IPS-NIHi7 (cell line): Measurements from ENCODE around the gene SLX4.
"Not testable (repeated sequence)": the region's sequence is repeated elsewhere in the genome, so short reads cannot be mapped to it uniquely, and the experiment has no call there.

Experiments
- DNase-seq: peaks from one replicate; pipeline ENCODE4 v3.0.0; 2012; ENCODE audit warnings: mixed read lengths; ENCODE audit errors: extremely low spot score

SLX4 gene

DNA sequence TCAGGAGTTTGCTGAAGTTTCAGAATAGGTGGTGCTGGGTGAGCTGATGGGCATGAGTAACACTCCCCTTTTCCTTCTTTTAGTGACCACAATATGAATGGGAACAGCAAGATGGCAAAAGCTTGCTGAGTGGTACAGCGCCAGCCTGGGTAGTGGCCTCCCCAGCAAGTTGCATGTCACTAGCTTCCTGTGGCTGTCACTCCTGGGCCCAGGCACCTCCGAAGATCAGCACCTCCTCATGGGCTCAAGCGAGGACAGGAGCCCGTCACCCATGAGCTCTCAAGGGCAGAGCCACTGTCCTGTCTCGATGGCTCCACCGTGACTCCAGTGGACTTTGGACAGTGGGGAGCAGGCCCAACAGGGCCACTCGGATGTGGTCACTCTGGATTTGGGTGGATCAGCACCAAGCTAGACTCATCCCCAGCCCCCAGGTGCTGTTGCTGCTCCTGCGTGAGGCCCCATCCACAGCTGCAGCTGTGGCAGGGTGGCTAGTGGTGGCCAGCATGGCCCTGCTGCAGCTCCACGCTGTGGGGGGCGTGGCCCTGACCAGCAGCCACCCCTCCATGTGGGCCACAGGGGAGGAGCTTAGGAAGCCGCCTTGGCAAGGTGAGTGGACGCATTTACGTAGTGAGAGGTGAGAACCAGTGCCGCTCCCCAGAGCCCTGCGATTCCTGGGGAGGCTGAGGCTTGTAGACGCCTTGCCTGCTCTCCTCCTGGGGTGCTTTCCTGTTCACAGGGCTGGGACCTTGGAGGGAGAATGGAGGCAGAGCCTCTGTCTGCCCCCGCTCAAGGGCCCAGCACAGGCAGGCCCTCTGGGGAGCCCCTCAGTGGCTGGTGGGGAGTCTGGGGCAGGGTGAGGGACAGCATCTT, 29.5 kb upstream of the SLX4 start:
- peak; percentile 13 for DNase-seq

DNA sequence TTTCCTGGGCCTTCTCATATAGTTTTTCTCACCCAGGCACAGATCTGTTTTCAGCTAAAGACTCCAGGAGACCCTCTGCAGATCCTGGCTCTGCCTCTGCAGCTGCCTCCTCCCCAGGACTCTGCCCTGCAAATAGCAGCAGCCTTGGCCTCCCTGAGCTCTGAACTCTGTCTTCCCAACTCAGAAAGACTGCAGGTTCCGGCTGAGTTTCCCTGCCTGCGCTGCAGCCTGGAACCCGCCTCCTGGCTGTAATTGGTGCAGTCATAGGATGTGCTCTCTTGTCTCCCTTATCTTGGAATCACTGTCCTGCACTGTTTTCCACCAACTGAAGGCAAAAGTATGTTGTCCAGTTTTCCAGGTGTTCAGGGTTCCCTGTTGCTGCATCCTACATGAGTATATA, 28.8 kb upstream of the SLX4 start:
- DNase-seq: peak; percentile 8

DNA sequence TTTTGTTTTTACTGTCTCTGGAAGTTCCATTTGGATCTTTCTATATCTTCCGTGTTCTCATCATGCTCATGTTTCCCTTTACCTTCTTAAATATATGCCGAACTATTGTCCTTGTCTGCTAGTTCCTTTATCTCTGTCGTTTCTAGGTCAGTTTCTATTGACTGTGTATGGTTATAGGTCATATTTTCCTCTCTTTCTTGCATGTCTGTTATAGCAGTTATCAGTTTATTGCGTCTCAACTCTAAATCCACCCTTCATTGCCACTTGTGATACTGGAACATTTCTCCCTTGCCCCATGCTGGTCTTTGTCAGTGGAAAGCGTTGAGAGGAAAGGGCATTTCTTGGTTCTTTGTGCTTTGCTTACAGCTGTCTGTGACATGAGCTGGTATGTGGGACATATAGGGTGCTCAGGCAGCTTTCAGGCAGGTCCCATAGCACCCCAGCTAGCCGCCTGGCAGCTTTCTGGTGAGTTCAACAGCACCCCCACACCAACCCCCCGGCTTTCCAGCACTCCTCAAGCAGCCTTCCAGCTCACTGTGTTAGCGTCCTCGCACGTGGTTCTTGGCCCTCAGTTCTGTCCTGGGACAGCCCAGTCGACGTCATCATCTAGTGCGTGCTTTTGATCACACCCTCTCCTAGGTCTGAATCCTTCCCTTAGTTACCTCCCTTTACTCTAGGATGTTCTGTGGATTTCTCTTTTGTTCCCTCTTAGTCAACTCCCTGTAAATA, 27.7 kb upstream of the SLX4 start:
- peak; percentile 16 for DNase-seq

DNA sequence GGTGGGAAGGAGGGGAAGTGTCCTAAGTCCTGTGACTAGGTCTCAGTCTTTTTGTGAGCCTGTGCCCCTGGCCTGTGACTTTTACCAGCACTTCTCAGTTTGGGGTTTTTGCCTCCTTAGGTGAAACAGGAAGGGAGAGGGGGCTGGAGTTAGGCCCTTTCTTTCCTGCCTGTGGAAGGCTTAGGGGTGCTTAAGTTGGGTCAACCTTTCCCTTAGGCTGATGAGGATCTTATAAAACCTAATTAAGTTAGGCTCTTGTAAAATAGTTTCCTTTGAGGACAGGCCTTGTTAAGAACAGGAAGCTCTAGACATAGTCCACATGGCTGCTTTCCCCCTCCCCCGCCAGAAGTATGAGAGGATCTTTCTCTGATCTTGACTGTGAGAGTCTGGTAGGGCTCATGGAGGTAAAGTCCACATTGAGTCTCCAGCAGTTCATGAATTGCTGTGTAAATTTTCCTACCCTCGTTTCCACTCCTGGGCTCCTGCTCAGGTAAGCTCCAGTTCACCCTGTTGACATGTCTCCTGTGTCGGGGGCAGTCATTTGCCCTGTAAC, 26.0 kb upstream of the SLX4 start:
- peak; percentile 11 for DNase-seq

DNA sequence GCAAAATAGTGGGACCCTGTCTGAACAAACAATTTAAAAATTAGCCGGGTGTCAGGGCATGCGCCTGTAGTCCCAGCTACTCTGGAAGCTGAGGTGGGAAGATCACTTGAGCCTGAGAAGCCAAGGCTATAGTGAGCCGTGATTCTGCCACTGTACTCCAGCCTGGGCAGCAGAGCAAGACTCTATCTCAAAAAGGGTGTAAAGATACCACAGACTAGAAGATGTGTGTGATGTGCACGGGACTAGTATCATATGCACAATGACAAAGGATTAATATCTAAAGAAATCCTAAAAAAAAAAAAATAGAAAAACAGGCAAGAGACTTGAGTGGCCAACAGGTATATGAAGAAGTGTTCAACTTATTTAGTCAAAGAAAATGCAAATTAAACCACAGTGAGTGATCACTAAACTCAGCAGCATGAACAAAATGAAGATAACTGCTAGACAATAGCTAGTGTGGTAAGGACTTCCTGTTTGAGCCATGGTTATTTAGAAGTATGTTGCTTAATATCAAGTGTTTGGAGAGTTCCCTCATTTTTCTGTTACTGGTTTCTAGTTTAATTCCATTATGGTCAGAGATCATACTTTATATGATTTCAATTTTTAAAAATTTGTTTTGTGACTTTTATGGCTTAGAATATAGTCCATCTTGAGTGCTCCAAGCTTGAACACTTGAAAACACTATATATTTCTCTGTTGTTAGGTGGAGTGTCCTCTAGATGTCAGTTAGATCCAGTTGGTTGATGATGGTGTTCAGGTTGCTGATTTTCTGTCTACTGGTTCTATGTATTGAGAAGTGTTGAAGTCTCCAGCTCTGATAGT, 14.7 kb upstream of the SLX4 start:
- DNase-seq: no peak

DNA sequence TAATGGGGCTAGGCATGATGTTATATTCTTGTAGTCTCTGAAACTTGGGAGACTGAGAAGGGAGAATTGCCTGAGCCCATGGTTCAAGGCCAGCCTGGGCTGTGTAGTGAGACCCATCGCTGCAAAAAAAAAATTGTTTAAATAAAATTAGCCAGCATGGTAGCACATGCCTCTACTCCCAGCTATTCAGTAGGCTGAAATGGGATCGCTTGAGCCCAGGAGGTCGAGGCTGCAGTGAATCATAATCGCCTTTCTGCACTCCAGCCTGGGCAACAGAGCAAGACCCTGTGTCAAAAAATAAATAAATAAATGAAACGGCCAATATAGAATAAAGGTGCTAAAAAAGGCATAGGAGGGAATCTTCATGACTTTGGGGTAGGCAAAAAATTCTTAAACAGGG, 13.9 kb upstream of the SLX4 start:
- no peak for DNase-seq

DNA sequence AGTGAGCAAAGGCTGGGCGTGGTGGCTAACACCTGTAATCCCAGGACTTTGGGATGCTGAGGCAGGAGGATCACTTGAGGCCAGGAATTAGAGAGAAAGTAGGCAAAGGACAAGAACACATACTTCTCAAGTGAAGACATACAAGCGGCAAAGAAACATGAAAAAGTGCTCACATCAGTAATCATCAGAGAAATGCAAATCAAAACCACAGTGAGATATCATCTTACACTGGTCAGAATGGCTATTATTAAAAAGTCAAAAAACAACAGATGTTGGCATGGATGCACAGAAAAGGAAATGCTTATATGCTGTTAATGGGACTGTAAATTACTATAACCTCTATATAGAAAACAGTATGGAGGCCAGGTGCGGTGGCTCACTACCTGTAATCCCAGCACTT, 12.2 kb upstream of the SLX4 start:
- no peak for DNase-seq

DNA sequence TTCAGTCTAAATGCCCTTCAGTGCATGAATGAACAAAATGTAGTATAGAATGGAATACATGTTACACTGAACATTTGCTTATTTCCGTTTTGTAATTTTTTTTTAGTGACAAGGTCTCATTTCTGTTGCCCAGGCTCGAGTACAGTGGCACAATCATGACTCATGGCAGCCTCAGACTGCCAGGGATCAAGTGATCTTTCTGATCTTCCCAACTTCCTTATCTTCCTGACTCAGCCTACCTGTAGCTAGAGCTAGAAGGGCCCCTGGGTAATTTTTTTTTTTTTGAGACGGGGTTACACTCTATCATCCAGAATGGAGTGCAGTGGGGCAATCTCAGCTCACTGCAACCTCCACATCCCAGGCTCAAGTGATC, 7.3 kb upstream of the SLX4 start:
- DNase-seq: no peak

DNA sequence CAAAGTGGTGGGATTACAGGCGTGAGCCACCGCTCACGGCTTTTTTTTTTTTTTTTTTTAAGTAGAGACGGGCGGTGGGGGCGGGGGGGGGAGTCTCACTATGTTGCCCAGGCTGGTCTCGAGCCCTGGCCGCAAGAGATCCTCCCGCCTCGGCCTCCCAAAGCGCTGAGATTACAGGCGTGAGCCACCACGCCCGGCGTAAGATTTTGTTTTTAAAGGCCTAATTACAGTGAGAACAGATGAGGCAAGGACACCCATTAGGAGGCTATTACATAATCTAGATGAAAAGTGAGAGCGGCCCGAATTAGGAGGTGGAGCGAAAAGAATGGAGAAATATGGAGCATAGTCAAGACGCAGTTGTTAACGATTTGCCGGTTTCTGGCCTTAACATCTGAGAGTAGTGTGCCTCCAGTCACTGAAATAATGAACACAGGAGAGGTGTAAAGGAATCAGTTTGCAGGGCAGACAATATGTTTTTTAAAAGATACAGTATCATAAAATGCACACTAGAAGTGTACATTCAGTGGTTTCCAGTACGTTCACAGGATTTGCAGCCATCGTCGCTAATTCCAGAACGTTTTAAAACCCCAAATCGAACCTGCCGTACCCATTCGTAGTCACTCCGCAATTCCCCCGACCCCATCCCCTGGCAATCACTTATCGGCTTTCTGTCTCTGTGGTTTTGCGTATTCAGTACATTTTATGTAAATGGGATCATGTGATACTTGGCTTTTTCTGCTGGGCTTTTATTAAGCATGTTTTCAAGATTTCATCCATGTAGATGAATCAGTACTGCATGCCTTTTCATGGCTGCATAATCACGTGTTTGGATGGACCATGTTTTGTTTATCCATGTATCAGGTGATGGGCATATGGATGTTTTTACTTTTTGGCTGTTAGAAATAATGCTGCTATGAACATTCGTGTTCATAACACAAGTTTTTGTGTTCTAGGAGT, 1.4 kb upstream of the SLX4 start:
- DNase-seq: no peak

DNA sequence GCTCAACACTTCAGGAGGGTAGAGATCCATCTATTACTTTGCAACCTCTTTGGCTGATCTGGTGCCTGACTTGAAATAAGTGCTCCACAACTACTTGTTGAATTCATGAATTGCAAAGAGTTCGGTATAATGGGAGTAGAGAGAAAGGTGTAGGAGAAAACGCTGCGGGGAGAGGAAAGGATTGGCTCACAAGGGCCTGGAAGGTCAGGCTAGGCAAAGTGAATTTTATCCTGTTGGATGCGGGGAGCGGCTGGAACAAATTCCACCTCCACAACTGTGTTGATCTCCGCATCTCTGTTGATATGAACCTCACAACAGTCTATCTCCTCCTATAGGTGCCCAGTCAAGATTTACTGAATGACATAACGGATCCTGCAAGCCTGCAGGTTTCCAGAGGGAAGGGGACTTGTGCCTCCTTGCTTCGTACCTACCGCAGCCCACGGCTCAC, 684 bp downstream of the SLX4 start:
- DNase-seq: no peak

DNA sequence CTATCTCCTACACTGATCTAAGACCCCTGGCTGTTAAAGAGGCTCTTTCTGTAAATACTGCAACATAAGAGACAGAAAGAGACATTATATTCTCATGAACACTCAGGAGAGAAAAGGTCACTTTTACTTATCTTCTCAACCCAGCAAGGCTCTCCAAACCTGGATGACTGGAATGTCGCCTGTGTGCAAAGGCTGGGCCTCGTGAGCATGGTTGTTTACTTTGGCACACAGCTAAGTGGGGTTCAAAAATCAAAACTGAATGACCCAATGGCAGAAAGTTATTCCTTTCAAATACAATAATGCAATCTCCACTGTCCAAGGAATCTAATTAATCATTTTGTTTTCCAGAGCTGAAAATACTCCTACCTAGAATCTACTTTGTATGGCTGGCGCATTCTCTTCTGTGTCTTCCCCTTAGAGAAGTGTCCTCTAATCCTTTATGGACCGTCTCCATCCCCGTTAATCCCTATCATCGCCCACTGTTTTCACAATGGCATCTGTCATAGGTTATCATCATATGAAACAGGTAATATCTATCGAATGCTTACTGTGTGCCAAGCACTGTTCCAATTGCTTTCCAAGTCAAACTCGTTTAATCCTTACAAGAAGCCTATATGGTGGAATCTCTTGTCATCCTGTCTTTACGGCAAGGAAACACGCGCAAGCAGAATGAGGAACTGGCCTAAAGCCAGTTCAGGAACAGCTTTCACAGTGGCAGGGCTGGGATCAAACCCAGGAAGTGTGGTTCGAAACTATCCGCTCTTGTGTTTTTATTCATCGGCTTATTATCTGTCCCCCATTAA, 1.3 kb downstream of the SLX4 start:
- DNase-seq: no peak

DNA sequence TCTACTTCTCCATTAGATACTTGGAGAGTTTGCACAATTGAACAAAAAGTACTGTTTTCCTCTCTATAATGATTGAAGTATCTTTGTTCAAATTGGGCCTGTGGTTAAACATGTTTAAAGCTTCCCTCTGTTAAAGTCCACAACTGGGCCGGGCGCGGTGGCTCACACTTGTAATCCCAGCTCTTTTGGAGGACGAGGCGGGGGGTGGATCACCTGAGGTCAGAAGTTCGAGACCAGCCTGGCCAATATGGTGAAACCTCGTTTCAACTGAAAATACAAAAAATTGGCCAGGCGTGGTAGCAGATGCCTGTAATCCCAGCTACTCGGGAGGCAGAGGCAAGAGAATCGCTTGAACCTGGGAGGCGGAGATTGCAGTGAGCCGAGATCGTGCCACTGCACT, 2.4 kb downstream of the SLX4 start:
- DNase-seq: not testable (repeated sequence)

DNA sequence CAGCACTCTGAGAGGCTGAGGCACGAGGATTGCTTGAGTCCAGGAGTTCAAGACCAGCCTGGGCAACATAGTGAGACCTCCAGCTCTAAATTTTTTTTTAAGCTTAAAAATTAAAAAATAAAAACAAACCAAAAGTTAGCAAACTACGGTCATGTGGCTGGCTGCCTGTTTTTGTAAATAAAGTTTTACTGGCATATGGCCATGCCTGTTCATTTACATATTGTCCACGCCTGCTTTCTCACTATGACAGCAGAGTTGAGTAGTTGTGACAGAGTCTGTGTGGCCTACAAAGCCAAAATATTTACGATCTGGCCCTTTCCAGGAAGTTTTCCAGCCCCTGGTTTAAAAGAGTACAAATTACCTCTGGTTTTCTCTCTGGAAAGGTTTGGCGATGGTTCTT, 3.3 kb downstream of the SLX4 start:
- no peak for DNase-seq

DNA sequence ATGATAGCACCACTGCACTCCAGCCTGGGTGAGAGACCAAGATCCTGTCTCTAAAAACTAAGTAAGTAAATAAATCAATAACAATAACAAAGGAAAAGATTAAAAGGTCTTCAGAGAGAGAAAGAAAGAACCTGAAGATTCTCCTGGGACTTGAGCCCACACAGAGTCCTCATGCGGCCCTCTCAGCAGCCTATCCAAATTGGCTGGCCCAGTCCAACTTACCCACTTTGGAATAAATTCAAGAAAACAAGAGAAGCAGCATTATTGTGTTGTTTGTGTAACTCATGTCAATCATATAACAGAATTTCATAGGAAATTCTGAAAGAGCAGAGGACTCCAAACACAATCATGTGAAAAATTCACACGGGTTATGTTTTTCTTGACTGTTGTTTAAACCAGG, 3.8 kb downstream of the SLX4 start:
- no peak for DNase-seq

DNA sequence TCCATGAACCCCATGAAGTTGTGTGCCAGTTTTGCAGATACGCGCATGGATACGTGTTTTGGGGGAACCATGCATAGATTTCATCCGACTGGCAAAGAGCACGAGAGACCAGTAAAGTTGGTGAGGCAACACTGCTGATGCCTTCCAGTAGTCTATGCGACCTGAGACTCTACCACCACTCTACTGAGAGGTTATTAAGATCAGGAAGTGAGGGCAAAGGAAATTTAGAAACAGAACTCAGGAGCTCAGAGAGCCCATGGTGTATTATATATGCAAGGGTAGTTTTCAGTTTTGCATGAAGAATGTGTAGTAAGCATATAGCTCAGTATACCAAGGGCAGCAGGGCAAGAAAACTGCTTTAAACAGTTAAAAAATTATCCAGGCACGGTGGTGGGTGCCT, 4.2 kb downstream of the SLX4 start:
- no peak for DNase-seq

DNA sequence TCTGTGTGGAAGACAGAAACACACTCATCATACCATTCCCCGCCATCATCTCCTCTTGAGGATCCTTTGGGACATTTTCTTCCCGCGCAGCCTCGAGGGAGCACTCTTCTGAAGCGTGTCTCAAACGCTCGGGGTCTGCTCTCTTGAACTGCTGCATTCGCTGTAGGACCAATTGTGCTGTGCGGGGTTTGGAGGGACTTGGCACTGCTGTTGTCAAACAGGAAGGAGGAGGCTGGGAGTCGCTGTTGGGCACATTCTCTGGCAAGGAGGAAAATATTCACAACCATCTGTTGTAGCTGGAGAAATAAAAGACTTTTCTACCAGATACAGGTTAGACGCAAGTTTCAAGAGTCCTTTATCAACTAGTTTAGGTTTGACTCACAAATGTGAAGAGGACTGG, 5.0 kb downstream of the SLX4 start:
- DNase-seq: no peak

DNA sequence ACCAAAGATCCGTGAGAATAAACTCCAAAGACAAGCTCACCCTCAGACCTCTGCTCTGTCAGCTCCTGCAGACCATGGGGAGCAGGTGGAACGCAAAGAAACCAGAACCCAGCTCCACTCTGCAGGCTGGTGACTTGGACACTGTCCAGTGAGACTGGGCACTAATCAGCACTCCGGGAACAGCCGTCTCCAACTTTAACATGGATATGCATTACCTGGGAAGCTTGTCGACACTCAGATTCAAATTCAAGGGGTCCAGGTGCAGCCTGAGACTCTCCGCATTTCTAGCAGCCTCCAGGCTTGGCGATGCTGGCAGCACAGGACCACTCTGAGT, 9.1 kb downstream of the SLX4 start:
- DNase-seq: no peak

DNA sequence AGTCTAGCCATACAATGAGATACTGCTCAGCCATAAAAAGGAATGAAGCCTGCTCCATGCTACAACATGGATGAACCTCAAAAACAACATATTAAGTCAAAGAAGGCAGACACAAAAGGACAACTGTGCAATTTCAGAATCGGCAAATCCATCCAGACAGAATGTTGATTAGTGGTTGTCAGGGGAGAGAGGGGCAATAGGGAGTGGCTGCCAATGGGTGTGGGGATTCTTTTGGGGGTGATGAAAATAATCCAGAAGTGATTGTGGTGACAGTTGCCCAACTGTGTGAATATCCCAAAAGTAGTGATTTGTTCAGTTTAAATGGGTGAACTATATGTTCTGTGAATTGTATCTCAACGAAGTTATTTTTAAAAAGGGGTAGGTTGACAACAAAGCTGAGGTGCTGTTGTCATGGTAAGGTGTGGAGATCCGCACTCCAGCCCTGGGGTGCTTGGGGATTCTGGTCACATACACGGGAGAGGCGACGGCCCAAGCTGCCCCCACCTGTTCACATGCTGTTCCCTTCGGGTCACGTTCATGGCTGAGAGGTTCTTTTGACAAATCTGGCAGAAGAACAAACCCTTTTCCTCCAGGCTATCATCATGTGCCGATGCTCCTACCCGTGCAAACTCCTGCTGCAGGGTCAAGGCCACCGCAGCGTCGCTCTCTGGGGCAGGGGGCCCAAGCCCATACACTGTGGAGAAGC, 9.6 kb downstream of the SLX4 start:
- no peak for DNase-seq

DNA sequence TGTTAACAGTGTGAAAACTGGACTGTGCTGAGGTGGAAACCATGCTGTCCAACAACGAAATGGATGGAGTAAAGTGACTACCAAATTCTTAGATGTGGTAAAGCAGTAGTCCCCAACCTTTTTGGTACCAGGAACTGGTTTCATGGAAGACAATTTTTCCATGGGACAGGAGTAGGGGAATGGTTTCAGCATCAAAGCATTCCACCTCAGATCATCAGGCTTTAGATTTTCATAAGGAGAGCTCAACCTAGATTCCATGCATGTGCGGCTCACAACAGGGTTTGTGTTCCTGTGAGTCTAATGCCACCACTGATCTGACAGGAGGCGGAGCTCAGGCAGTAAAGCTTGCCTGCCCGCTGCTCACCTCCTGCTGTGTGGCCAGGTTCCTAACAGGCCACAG, 11.5 kb downstream of the SLX4 start:
- no peak for DNase-seq

DNA sequence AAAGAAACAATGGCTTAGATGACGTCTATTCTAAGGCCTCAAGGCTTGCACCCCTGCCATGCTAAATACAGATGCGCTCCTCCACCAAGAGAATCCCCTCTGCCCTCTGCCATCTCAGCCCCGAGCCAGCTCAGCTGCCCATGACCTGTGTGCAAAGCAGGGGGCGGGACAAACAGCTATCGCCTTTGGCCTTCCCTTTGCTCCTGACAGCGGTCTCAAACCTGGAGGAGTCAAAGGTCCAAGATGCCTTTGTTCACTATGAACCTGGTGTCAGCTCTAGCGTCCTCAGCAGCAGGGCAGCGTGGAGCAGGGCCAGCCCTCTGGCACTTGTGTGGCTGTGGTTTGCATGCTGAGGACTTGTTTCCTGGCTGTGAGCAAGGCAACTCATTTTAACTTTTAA, 12.3 kb downstream of the SLX4 start:
- DNase-seq: no peak
